HG03457 (cell line): Measurements from ENCODE around the gene FZD2.
"Not testable (repeated sequence)": the region's sequence is repeated elsewhere in the genome, so short reads cannot be mapped to it uniquely, and the experiment has no call there.

Source experiments
- ATAC-seq: cut with Tn5 transposase; IDR thresholded peaks from one replicate; pipeline ENCODE4 v1.9.1; 2021; ENCODE audit warnings: moderate number of reproducible peaks; ENCODE audit not compliant: unreplicated experiment

FZD2 gene

DNA sequence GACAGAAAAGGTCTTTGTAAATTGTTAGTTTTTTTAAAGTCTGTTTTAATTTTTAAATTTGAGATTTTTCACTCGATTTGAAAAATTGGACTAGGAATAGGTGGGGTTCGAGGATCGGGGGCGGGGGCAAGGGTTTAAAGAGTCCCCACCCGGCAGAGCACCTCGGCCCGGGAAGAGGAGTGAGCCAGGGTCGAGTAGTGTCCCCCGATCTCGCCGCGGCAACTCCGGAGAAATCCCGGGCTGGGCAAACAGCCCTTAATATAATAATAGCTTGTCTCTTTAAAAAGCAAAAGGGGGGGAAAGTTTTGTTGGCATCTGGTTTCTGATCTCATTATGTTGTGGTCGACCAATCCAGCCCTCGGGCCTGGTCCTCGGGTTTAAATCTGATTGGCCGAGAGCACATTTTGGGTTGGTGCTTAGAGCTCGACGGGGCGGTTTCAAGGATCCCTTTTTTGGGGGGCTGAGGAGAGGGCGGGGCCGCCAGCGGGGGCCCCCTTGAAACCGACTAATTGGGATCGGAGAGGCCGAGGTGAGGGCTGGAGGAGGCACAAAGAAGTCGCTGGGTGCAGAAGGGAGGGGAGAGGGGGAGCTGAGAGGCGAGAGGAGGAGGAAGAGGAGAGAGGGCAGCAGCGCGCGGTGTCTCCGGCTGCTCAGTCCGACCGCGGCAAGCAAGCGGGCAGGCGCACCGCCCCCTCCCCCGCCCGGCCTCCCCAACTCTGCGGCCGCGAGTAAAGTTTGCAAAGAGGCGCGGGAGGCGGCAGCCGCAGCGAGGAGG, at the start of gene FZD2:
Gene FZD2 (plus strand): TSS at position 653 of the 775 bp plus-strand sequence. CDS start 205 bp downstream, outside the sequence.
- no peak for ATAC-seq

DNA sequence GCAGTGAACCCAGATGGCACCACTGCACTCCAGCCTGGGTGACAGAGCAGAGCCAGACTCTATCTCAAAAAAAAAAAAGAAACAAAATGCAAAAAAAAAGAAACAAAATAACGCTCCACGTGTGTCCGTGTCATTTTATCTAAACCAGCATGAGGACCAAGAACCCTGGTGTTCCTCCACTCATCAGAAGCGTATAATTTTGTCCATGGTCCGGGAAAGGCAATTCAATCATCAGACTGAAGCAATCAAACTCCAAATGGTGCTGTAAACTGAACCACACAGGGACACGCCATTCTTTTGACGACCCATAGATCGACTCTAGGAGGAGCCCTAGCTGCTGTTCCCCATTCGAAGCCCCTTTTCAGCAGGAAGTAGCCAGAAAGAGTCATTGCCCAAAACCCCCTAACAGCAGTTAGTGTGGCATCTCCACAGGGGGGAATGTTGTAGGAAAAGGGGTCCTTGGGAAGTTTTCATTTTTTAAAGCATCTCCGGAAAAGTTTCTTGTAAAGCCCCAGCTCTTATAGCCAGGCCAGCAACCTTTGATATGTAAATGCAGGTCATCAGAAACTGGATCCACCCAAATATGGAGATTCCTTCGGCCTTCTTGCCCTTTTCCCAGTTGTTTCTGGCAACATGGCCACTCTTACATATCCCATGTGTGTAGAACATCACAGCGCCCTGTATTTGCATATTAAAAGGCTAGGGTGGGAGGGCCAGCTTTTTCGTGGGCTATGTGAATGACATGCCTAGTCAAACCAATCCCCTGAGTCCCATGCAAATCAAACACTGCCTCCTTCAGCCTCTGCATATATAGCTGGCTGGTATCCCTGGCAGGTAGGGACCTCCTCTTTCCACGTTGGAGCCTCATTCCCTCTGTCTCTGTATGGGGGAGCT, 45.8 kb upstream of the FZD2 start:
- ATAC-seq = not testable (repeated sequence)

DNA sequence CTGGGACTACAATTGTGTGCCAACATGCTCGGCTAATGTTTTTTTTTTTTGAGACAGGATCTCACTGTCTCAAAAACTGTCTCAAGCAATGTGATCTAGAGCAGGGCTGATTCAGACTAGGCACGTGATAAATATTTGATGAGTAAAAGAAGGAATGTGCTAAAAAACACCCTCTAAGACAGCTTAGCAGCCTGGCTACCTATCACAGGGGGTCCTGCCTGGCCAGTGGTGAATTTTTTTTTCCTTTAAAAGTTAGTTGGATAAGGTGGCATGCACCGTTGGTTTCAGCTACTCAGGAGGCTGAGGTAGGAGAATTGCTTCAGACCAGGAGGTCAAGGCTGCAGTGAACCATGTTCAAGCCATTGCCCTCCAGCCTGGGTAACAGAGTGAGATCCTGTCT, 39.3 kb upstream of the FZD2 start:
- no peak for ATAC-seq

DNA sequence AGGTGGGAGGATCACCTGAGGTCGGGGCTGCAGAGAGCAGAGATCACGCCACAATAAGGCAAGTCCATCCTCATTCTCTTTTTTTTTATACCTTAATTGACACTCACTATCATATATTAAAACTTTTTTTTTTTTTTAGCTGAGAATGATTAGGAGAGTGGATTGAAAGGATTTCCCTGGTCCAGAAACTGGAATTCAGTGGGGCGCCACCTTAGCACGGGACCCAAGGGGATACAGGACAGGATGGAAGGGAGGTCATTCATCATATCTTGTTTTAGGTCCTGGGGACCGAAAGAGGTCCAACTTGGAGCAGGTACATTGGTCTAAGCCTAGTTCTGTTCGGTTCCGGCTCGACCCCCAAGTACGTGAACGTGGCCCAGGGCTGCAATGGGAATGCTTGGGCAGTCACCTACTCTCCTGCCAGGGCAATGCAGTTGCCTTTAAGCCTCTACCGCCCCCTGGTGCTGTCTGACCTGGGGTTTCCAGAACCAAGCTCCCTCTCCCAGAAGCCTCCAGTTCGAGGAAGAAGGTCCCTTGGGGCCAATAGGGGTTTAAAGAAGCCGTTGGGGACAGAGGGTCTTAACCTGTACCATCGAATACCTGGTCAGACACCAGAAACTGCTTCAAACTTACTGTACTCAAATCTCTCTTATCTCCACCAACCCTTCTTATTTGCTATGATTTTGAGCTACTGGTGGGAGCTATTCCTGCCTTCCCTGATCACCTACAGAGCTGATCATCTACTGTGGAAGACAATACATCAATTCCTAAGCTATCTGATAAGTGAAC, 34.2 kb upstream of the FZD2 start:
- no peak for ATAC-seq

DNA sequence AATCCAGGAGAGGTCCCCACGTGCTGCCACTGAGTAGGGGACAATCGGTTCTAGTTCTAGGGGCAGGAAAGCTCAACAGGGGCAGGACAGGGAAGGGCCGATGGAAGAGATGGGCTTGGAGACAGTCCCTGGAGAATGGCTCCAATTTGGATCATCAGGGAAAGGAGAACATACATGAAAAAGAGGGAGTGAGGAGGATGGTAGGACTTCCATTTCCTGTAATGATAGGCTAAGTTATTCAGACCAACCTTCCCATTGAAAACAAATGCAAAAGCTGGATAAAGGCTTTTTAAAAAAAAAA, 33.7 kb upstream of the FZD2 start:
- no peak for ATAC-seq

DNA sequence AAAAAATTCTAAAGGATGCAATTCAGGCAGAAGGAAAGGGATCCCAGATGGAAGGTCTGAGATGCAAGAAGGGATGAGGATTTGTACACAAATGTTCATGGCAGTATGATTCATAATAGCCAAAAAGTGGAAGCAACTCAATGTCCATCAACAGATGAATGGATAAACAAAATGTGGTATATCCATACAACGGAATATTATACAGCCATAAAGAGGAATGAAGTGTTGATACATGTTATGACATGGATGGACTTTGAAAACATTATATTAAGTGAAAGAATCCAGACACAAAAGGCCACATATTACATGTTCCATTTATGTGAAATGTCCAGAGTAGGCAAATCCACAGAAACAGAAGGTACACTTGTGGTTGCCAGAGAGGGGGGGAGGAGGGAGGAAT, 30.2 kb upstream of the FZD2 start:
- no peak for ATAC-seq

DNA sequence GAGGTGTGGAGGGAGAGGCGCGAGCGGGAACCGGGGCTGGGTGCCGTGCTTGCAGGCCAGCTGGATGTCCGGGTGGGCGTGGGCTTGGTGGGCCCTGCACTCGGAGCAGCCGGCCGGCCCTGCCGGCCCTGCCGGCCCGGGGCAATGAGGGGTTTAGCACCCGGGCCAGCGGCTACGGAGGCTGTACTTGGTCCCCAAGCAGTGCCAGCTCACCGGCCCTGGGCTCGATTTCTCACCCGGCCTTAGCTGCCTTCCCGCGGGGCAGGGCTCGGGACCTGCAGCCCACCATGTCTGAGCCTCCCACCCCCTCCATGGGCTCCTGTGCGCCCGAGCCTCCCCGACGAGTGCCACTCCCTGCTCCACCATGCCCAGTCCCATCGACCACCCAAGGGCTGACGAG, 29.3 kb upstream of the FZD2 start:
- no peak for ATAC-seq

DNA sequence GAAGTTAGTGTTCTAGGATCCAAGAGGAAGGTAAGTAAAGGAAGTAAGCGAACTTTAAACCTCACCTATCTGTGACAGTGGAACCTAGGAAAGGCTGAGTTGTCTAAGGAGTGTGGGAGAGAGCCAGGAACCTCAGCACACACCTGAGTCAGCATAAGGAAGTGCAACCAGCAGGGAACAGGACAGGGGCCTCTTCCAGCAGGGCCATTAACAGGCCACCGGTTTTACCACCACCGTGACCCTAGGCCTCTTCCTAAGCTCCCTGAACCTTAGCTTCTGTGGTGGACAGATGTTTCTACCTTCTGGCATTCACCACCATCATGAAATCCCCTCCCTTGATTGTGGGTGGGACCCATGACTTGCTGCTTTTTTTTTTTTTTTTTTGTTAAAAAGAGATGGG, 27.4 kb upstream of the FZD2 start:
- ATAC-seq = no peak

DNA sequence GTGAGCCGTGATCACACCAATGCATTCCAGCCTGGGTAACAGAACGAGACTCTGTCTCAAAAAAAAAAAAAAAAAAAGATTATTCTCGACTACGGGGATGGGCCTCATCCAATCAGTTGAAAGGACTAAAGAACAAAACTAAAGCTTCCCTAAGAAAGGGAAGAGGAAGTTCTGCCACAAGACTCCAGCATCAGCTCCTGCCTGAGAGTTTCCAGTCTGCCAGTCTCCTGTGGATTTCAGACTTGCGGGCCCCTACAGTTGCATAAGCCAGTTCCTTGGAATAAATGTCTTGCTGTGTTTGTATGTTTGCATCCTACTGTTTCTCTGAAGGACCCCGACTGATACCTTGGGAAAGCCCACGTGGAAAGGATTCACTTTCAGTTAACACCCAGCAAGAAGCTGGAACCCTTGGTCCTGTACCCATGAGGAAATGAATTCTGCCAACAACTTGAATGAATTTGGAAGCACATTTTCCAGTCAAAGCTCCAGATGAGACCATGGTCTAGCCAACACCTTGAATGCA, 26.3 kb upstream of the FZD2 start:
- no peak for ATAC-seq

DNA sequence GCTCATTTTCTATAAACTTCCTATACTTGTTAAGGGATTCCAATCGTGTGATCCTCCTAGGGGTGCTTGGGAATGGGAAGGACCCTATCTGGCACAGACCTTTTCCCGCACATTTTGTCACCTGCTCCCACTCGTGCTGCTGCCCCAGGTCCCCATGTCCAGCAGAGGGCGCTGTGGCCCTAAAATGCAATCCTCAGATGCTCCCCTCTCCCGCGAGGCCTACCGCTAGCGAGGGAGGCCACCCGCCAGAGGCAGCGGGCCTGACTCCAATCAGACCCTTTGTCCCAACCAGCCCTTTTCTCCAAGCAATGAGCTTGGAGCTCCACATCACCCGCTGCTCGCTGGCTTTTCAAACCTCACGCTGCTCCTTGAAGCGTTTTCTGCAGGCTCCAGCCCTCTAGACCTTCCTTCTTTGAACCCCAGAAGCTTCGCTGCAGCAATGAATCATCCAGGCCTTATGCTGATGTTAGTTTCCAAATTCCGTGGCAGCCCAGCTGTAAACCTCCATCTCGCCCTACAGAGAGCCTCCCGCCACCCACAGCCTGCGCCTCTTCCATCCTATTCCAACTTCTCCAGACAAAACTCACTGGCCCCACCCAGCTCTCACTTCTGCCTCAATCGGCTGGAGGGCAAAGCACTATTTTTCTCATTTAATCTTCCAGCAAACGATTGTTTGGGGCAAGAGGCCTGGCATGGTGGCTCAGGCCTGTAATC, 23.6 kb upstream of the FZD2 start:
- ATAC-seq = no peak

DNA sequence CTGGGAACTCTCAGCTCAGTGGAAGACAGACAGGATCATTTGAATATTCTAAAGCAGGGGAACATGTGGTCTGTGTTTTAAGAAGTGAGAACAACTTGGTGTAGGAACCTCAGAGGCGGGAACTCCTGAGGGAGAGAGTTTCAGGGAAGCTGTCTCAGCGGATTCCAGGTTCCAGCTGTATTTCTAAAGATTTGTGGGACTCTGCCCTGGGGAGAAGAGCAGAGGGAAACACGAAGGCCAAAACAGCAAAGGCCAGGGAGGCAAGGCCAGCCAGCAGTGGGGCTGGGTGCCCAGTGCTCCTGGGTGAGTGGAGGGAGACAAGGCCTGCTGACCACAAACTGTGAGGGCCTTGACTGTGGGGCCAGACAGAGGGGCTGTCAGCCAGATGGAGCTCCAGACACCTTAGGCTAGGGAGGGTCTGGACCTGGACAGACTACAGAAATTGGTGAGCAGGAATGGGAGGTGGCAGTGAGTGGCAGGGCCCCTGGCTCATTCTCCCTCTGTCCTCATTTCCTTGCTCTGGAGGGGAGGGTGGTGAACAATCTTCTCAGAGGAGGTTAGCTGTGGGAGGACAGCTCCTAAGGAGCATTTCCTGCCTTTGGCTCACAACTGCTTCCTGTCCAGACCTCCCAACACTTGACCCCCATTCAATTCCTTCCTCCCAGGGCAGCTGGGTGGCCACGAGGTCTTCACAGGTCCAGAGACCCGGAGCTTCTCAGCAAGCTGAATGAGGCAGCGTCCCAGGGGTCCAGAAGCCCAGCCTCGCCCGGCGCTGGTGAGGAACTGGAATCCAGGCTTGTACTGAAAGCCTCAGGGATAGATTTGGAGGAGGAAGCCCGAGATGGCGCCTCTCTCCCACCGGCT, 21.0 kb upstream of the FZD2 start:
- no peak for ATAC-seq

DNA sequence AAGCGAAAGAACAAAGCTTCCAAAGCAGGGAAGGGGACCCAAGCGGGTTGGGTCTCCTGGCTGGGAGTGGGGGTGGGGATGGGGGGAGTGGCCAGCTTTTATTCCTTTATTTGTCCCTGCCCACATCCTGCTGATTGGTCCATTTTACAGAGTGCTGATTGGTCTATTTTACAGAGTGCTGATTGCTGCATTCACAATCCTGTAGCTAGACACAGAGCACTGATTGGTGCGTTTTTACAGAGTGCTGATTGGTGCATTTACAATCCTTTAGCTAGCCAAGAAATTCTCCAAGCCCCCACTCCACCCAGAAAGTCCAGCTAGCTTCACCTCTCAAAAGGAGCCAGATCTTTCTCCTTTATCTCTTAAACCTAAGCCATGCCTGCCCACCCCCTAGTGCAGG, 19.4 kb upstream of the FZD2 start:
- not testable (repeated sequence) for ATAC-seq

DNA sequence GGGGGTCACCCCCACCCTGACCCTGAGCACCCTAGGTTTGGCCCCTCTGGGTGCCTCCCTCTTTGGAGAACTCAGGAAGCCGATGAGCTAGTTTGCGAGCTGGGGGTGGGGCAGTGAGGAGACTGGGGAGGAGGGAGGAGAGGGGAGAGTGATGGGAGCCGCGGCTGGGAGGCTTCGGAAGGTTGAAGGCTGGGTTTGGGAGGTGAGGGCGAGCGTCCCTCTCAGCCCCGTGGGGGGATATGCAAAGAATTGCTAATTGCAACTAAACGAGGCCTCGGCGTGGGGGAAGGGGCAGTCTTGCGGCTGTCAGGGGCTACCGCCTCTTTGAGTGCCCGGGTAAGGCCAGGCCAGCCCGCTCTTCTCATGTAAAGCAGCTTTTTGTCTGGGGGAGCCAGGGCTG, 17.6 kb upstream of the FZD2 start:
- ATAC-seq = no peak

DNA sequence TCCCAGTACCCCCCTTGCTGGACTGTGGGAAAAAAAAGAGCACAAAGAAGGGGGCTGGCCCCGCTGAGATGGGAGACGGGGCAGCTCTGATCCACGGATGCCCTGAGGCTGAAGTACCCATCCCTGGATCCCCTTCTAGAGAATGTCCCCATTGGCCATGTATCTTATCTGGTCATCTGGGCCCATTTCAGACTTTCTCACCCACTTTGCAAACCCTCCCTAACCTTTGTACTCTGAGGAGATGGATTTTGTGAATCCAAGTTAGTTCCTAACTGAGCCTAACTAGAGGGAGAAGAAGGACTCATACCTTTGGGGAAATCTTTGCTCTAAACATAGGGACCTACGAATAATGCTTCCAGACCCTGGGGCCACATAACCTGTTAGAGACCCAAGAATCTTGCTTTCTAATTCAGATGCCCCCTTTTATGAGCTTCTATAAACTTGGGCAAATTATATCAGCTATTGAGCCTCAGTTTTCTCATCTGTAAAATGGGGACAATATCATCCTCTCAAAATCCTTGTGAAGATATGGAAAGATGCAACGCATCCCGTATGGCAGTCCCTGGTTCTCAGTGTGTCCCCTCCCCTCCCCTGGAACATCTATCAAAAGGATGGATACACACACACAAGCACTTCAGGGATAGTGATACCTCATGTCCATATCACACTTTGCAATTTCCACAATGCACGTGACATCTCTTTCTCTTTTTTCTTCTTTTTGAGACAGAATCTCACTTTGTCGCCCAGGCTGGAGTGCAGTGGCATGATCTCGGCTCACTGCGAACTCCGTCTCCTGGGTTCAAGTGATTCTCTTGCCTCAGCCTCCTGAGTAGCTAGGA, 16.8 kb upstream of the FZD2 start:
- ATAC-seq = no peak

DNA sequence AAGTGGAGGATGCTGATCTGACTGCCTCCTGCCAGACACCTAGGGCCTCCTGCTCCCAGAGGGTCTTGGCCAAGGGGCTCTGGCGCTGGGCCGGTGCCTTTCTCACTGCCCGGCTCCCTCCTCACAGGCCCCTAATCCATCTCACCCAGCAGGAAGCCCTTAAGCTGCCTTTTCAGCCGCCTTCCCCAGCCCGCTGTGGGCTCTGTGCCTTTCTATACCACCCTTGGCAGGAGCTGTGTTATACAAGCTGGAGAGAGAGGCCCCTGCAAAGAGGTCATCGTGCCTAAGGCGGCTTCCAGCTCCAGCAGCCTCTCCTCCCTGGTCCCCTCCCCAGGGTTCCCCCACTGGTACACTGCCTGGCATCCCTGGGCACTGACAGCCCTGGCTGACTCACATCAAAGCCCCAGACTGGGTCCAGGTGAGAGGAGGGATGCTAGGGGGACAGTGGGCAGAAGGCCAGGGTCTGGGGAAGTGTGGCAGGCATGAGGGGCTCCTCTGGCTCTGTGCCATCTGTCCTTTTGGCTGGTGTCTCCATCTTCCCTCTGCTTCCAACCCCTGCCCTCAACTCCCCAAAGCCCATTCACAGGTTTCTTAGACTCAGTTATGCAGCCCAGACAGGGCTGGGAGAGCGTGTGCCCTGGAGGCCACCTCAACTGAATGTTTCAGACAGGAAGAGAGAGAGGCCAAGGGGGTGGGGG, 15.3 kb upstream of the FZD2 start:
- ATAC-seq = no peak

DNA sequence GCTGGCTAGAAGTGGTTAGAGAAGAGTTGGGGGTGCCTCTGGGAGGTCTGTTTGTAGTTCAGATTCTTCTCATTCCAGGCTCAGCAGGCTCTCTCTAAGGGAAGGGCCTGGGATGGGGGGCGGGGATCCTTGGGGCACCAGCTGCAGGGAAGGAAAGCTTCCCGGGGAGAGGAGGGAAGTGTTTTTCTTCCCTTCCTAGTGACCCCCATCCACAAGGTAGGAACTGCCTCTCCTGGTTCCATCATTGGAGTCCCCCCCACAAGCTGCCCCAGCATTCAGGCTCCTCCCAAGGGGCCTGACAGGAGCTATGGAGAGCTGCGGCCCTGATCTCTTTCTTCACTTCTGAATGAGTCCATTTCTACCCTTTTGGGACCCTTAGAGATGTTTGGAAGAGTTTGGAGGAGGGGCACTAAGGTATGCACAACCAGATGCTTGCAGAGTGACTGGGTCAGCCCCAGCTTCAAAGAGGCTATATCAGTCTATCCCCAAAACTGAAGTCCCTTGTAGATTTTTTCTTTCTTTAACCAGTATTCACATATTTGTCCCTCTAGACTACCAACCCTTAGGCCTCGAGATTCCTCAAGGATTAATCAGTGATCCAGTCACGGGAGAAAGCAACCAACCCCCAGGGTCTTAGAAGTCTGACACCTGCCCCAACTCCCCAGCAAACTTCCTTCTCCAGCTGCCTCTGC, 13.9 kb upstream of the FZD2 start:
- no peak for ATAC-seq

DNA sequence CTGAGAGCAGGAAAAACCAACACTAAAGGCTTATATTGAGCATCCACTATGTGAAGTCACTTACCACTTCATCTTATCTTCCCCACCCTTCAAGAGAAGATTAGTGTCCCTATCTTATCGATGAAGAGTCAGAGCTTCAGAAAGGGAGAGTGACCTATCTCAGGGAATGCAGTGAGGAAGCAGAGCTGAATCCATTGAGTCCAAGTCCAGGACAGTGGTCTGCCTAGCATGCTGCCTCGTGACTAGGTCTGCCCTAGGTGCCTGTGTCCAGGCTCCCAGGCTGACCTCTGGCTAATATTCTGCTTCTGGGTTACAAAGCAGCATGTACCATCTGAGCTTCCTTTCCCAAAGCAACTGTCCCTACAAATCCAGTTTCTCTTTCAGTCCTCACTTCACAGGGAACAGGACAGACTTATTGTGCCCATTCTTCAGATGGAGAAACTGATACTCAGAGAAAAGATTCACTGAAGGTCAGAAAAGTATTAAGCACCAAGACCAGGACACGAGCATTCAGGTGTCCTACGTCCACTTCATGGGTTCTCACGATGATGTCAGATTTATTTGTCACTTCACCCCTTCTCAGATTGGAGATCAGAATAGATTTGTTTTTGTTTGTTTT, 13.3 kb upstream of the FZD2 start:
- no peak for ATAC-seq
